ENCODE measurements around the gene RAB3IP. TPM values are rescaled to one million over a fixed set of nuclear protein-coding genes. Genes with fewer than 3 reads are reported as not detected.

Gene RAB3IP
- total and polyA plus RNA-seq, 2 of the 4 experiments (the other 2 are of a cell fraction), result 1.5 to 2.7 TPM

- Histone ChIP-seq H3K9ac (ENCODE audit: low read depth, low read length) (no peak overlapping the region), H2BK5ac (ENCODE audit: low read depth, low read length, poor library complexity, severe bottlenecking) (no peak overlapping the region), H3K14ac (replicated peaks; ENCODE audit: low read depth, low read length) (no peak overlapping the region), H3K27me3 (ENCODE audit: control insufficient read depth, insufficient read depth, low read length) (no peaks in the 10 kb centered on the region), H2BK120ac (ENCODE audit: low read depth, low read length) (no peak overlapping the region), H2AK9ac (replicated peaks; ENCODE audit: low read depth, low read length, poor library complexity) (no peak overlapping the region), H3K18ac (ENCODE audit: low read depth, low read length) (no peak overlapping the region), H3K4me2 (ENCODE audit: low read depth, low read length) (no peak overlapping the region), H4K5ac (ENCODE audit: low read depth, low read length) (no peak overlapping the region), H4K20me1 (ENCODE audit: insufficient read depth, low read length) (no peaks in the 10 kb centered on the region), H2AFZ (replicated peaks; ENCODE audit: low read length, poor library complexity) (no peak overlapping the region), H3K4ac (ENCODE audit: low read depth, low read length) (no peak overlapping the region), H3K4me1 (ENCODE audit: control insufficient read depth, insufficient read depth, low read length) (no peaks in the 10 kb centered on the region), H2BK15ac (ENCODE audit: low read depth, low read length) (no peak overlapping the region), H3K79me1 (ENCODE audit: low read depth in 1 of 2, low read length in 2 of 2) (no peaks in the 10 kb centered on the region), H3K9me1 (ENCODE audit: insufficient read depth, low read length) (no peaks in the 10 kb centered on the region), H3K4me3 (ENCODE audit: insufficient read depth, low read depth, low read length) (no peak overlapping the region), H3K56ac (ENCODE audit: extremely low read depth, insufficient read depth, low read length) (no peak overlapping the region), H4K8ac (ENCODE audit: low read depth in 2 of 2, low read length in 2 of 2) (no peak overlapping the region), H3K27ac (ENCODE audit: insufficient read depth, low read length) (no peak overlapping the region), H3K36me3 (ENCODE audit: control insufficient read depth, insufficient read depth, low read length) (no peaks in the 10 kb centered on the region), H4K91ac (ENCODE audit: insufficient read depth, low read depth, low read length) (no peak overlapping the region), H3K9me3 (ENCODE audit: control insufficient read depth, insufficient read depth, low read length) (no peaks in the 10 kb centered on the region), H2AK5ac (ENCODE audit: low read depth, low read length) (no peak overlapping the region), H3K23ac (ENCODE audit: low read depth, low read length) (no peak overlapping the region), H2BK20ac (ENCODE audit: low read depth, low read length) (no peak overlapping the region)
- no peak for ATAC-seq (ENCODE audit: low read depth)
- POLR2A ChIA-PET (ENCODE audit: unreplicated experiment), result no interaction called here
- TF ChIP-seq POLR2A (IDR thresholded peaks at IDR 0.05; ENCODE audit: low read depth, low read length) (no peak), NFE2L2 (IDR thresholded peaks at IDR 0.05; ENCODE audit: low read depth, low read length) (no peak), MXI1 (IDR thresholded peaks at IDR 0.05; ENCODE audit: borderline replicate concordance, low read depth, low read length) (no peak), ELK1 (IDR thresholded peaks at IDR 0.05; ENCODE audit: borderline replicate concordance, low read depth, low read length) (no peak), RAD21 (IDR thresholded peaks at IDR 0.05; ENCODE audit: low read length) (no peak), BHLHE40 (IDR thresholded peaks at IDR 0.05; ENCODE audit: low read depth, low read length) (no peak), MAFK (IDR thresholded peaks at IDR 0.05; ENCODE audit: low read depth, low read length) (no peak), CHD1 (IDR thresholded peaks at IDR 0.05; ENCODE audit: low read depth, low read length) (no peak), SMC3 (IDR thresholded peaks at IDR 0.05; ENCODE audit: low read depth, low read length) (no peak), CEBPB (IDR thresholded peaks at IDR 0.05; ENCODE audit: low read depth, low read length) (no peak), CTCF (conservative IDR thresholded peaks at IDR 0.05; ENCODE audit: low read depth, low read length) (no peak)
- dilution Hi-C loops (cut with HindIII; ENCODE audit: low sequenced_read_pairs, unreplicated experiment) (no loop called here), intact Hi-C loops (cut with micrococcal nuclease) (no loop called here), in situ Hi-C loops (cut with MboI; ENCODE audit: low sequenced_read_pairs) (no loop called here)
- WGBS, 2 experiments (ENCODE audit: extremely low coverage in 2 of 2, insufficient read length in 1 of 2), result no CpG with 5 or more reads among the region's 2 CpGs
- BruUV-seq (replicated peaks), result no TSS peak
- CTCF ChIA-PET, result interaction anchor here (0.6 kb wide), 1 partner anchor 58 kb away, joined by 3 read pairs; no protein-coding TSS in a partner anchor
- no peak for DNase-seq
These were observed 113.3 kb downstream of the RAB3IP start for GRCh38 chr12:69851976-69852375.
